DND-41 (cell line): ENCODE measurements around the gene TMEM181.

Experiments
- ATAC-seq: fragments of 200-7000 bp; cut with Tn5 transposase; 3 replicates; pipeline ENCODE4 v1.9.1; 2021; ENCODE audit warnings: low read depth; ENCODE audit not compliant: insufficient read depth
- DNase-seq: peaks from one replicate; pipeline ENCODE4 v3.0.0-alpha.2; 2020
- H2AFZ ChIP-seq: 2 replicates; pipeline ENCODE4 v1.6.0; 2012; ENCODE audit warnings: low read depth, low read length
- H3K27ac ChIP-seq: 2 replicates; pipeline ENCODE4 v1.5.1; 2012; ENCODE audit warnings: low read length, inconsistent platforms
- H3K27me3 ChIP-seq: fragments of 200-600 bp; sonication (generic); 2 replicates; pipeline ENCODE4 v1.6.0; 2012; ENCODE audit warnings: low read length, mild to moderate bottlenecking, inconsistent platforms; ENCODE audit not compliant: insufficient read depth, poor library complexity
- H3K36me3 ChIP-seq: 2 replicates; pipeline ENCODE4 v1.5.1; 2012; ENCODE audit warnings: low read length, inconsistent platforms; ENCODE audit not compliant: insufficient read depth
- H3K4me1 ChIP-seq: 2 replicates; pipeline ENCODE4 v1.5.1; 2012; ENCODE audit warnings: mild to moderate bottlenecking, low read length; ENCODE audit not compliant: insufficient read depth
- H3K4me2 ChIP-seq: 2 replicates; pipeline ENCODE4 v1.6.0; 2012; ENCODE audit warnings: mild to moderate bottlenecking, moderate library complexity, low read length, inconsistent platforms; ENCODE audit not compliant: insufficient read depth
- H3K4me3 ChIP-seq, 2 experiments: fragments of 200-600 bp in 1 of 2; shearing (Covaris generic) in 1 of 2; 2 replicates each; pipeline ENCODE4 v1.5.1; 2012 to 2016; ENCODE audit warnings: inconsistent platforms in 2 of 2, low read length in 2 of 2, mild to moderate bottlenecking in 2 of 2, low read depth in 1 of 2, moderate library complexity in 1 of 2
- H3K79me2 ChIP-seq: 2 replicates; pipeline ENCODE4 v1.6.0; 2012; ENCODE audit warnings: low read length, inconsistent platforms; ENCODE audit not compliant: insufficient read depth
- H3K9ac ChIP-seq: 2 replicates; pipeline ENCODE4 v1.6.0; 2012; ENCODE audit warnings: low read depth, mild to moderate bottlenecking, inconsistent platforms, low read length, moderate library complexity
- H3K9me3 ChIP-seq: 2 replicates; pipeline ENCODE4 v1.5.1; 2012; ENCODE audit warnings: low read length, moderate library complexity, mild to moderate bottlenecking, inconsistent platforms; ENCODE audit not compliant: insufficient read depth, severe bottlenecking
- H4K20me1 ChIP-seq: 2 replicates; pipeline ENCODE4 v1.6.0; 2012; ENCODE audit warnings: low read length; ENCODE audit not compliant: insufficient read depth
- CTCF ChIP-seq: IDR thresholded peaks from 2 replicates; pipeline ENCODE4 v1.5.1; 2012; ENCODE audit warnings: borderline replicate concordance, low read length, moderate library complexity, mild to moderate bottlenecking; ENCODE audit not compliant: poor library complexity, severe bottlenecking; ENCODE audit errors: extremely low read depth
- EZH2 ChIP-seq: IDR thresholded peaks from 3 replicates; pipeline ENCODE4 v1.6.1; 2012; ENCODE audit warnings: borderline replicate concordance, low read depth, mild to moderate bottlenecking, moderate library complexity, low read length, inconsistent platforms; ENCODE audit not compliant: severe bottlenecking

TMEM181 gene

GRCh38 chr6:158568549-158568948 is 8.7 kb downstream of the TMEM181 start:
- Histone ChIP-seq H3K4me2 (no peak overlapping the region), H2AFZ (no peak overlapping the region), H3K9ac (no peak overlapping the region), H3K9me3 (no peaks in the 10 kb centered on the region), H3K4me1 (peaks cover 3% of the 10 kb centered on the region; the same call in 1 of the 2 replicates), H3K36me3 (peaks cover 30% of the 10 kb centered on the region), H3K4me3 (no peak overlapping the region), H4K20me1 (peaks cover 81% of the 10 kb centered on the region), H3K27me3 (no peaks in the 10 kb centered on the region), H3K79me2 (peaks cover 91% of the 10 kb centered on the region), H3K27ac (peak overlapping the region; percentile 18)
- DNase-seq (no peak), ATAC-seq (no peak)
- no peak for TF ChIP-seq CTCF
- TF ChIP-seq EZH2, result no peak

GRCh38 chr6:158569036-158569435 is 9.1 kb downstream of the TMEM181 start:
- no peak overlapping the region for H3K27ac ChIP-seq
- no peaks in the 10 kb centered on the region for H3K9me3 ChIP-seq
- H3K4me1 ChIP-seq, result 0 out of 2 replicates have a peak, but pooled peaks cover 3% of the 10 kb centered on the region
- TF ChIP-seq CTCF (no peak), EZH2 (no peak)
- peaks cover 90% of the 10 kb centered on the region for H3K79me2 ChIP-seq
- H3K4me2 ChIP-seq, result no peak overlapping the region
- no peak overlapping the region for H2AFZ ChIP-seq
- no peaks in the 10 kb centered on the region for H3K27me3 ChIP-seq
- ATAC-seq, result no peak
- no peak for DNase-seq
- peaks cover 31% of the 10 kb centered on the region for H3K36me3 ChIP-seq
- peaks cover 81% of the 10 kb centered on the region for H4K20me1 ChIP-seq
- no peak overlapping the region for H3K9ac ChIP-seq
- H3K4me3 ChIP-seq, result no peak overlapping the region

- H3K27me3 ChIP-seq, result no peaks in the 10 kb centered on the region
- peaks cover 66% of the 10 kb centered on the region for H4K20me1 ChIP-seq
- no peak overlapping the region for H3K27ac ChIP-seq
- H3K4me3 ChIP-seq, result no peak overlapping the region
- no peak overlapping the region for H3K9ac ChIP-seq
- no peak for ATAC-seq
- H3K9me3 ChIP-seq, result no peaks in the 10 kb centered on the region
- H3K36me3 ChIP-seq, result peaks cover 35% of the 10 kb centered on the region
- no peak for TF ChIP-seq CTCF
- TF ChIP-seq EZH2, result no peak
- no peak for DNase-seq
- no peaks in the 10 kb centered on the region for H3K4me1 ChIP-seq
- no peak overlapping the region for H2AFZ ChIP-seq
- no peak overlapping the region for H3K4me2 ChIP-seq
- H3K79me2 ChIP-seq, result peaks cover 84% of the 10 kb centered on the region
These were observed 10.7 kb downstream of the TMEM181 start for GRCh38 chr6:158570681-158570962.
